Endothelial cell of umbilical vein (primary cell): ENCODE results near the gene HDAC4. TPM values are rescaled to one million over a fixed set of nuclear protein-coding genes. Genes with fewer than 3 reads are reported as not detected.

ENCODE experiments used
- BruUV-seq: library from RNA; stranded (reverse); fragments of 400-500 nt; replicated peaks from 2 replicates; lab custom pipeline; 2021; lab: Mats Ljungman, UMichigan
- CTCF ChIA-PET: fragments of 300-600, 350-600 bp; sonication (Branson Sonifier 250); formaldehyde crosslinking; loops from one replicate; lab custom pipeline; 2021; ENCODE audit warnings: antibody characterized with exemption, inconsistent platforms; lab: Charles Lee
- POLR2A ChIA-PET: fragments of 300-600, 350-600 bp; sonication (Branson Sonifier 250); formaldehyde crosslinking; loops from one replicate; lab custom pipeline; 2021; ENCODE audit warnings: antibody characterized with exemption, inconsistent platforms; lab: Charles Lee
- DNase-seq: peaks from one replicate; pipeline ENCODE4 v3.0.0-alpha.2; 2011; ENCODE audit warnings: low read depth, low spot score
- FAIRE-seq: peaks from 2 replicates; lab custom pipeline; 2011; peaks lifted over from hg19 to GRCh38; lab: Jason Lieb, UNC
- H2AFZ ChIP-seq: 2 replicates; pipeline ENCODE4 v1.6.0; 2012; ENCODE audit warnings: low read depth, low read length, control low read depth, inconsistent platforms
- H3K27ac ChIP-seq: 2 replicates; pipeline ENCODE4 v1.5.1; 2011; ENCODE audit warnings: low read depth, mild to moderate bottlenecking, control low read depth, low read length, moderate library complexity; ENCODE audit not compliant: insufficient read depth
- H3K27me3 ChIP-seq, 2 experiments: 2 replicates each; pipeline versions ENCODE4 v1.6.0 to v1.6.1; 2011; ENCODE audit warnings: low read length in 2 of 2, mixed read lengths in 1 of 2; ENCODE audit not compliant: control insufficient read depth in 2 of 2, insufficient read depth in 2 of 2
- H3K36me3 ChIP-seq, 2 experiments: 2 replicates in 1 of 2; 3 replicates in 1 of 2; pipeline ENCODE4 v1.5.1; 2011; ENCODE audit warnings: low read length in 2 of 2, mild to moderate bottlenecking in 1 of 2, moderate library complexity in 1 of 2; ENCODE audit not compliant: control insufficient read depth in 2 of 2, insufficient read depth in 2 of 2; ENCODE audit errors: extremely low read depth in 1 of 2
- H3K4me1 ChIP-seq: 3 replicates; pipeline ENCODE4 v1.5.1; 2011; ENCODE audit warnings: mild to moderate bottlenecking, low read length; ENCODE audit not compliant: control insufficient read depth, insufficient read depth; ENCODE audit errors: extremely low read depth
- H3K4me2 ChIP-seq: 2 replicates; pipeline ENCODE4 v1.6.1; 2011; ENCODE audit warnings: low read length, control low read depth, mixed read lengths; ENCODE audit not compliant: insufficient read depth
- H3K4me3 ChIP-seq, 3 experiments: fragments of 200-600 bp in 1 of 3; sonication (generic), shearing (Covaris generic) in 1 of 3; replicated peaks in 1 of 3; 2 replicates each; pipeline ENCODE4 v1.5.1; 2011 to 2016; ENCODE audit warnings: control low read depth in 3 of 3, low read length in 3 of 3, mild to moderate bottlenecking in 2 of 3, inconsistent platforms in 1 of 3, low read depth in 1 of 3, moderate library complexity in 1 of 3; ENCODE audit not compliant: insufficient read depth in 1 of 3
- H3K79me2 ChIP-seq: 2 replicates; pipeline ENCODE4 v1.6.0; 2012; ENCODE audit warnings: low read length, inconsistent platforms; ENCODE audit not compliant: control insufficient read depth, insufficient read depth
- H3K9ac ChIP-seq: replicated peaks from 2 replicates; pipeline ENCODE3; 2011; ENCODE audit warnings: low read length, control low read depth; ENCODE audit not compliant: insufficient read depth; ENCODE audit errors: extremely low read depth
- H3K9me1 ChIP-seq: replicated peaks from 3 replicates; pipeline ENCODE4 v1.6.0; 2011; ENCODE audit warnings: mild to moderate bottlenecking, low read length; ENCODE audit not compliant: control insufficient read depth, insufficient read depth; ENCODE audit errors: extremely low read depth
- H3K9me3 ChIP-seq: replicated peaks from 2 replicates; pipeline ENCODE4 v1.5.1; 2012; ENCODE audit warnings: low read length, inconsistent platforms; ENCODE audit not compliant: control insufficient read depth, insufficient read depth
- H4K20me1 ChIP-seq: replicated peaks from 2 replicates; pipeline ENCODE3; 2011; ENCODE audit warnings: mild to moderate bottlenecking, low read length; ENCODE audit not compliant: control insufficient read depth, insufficient read depth; ENCODE audit errors: extremely low read depth
- EZH2 ChIP-seq: IDR thresholded peaks from 2 replicates; pipeline ENCODE4 v1.6.1; 2012; ENCODE audit warnings: borderline replicate concordance, low read depth, mild to moderate bottlenecking, moderate library complexity, low read length, inconsistent platforms; ENCODE audit not compliant: severe bottlenecking
- FOS ChIP-seq: IDR thresholded peaks from 2 replicates; pipeline ENCODE4 v1.6.1; 2011; ENCODE audit warnings: mild to moderate bottlenecking, low read length, moderate library complexity, borderline replicate concordance; ENCODE audit not compliant: insufficient read depth
- GATA2 ChIP-seq: IDR thresholded peaks from 2 replicates; pipeline ENCODE4 v1.7.0; 2011; ENCODE audit warnings: low read depth, mild to moderate bottlenecking, moderate library complexity, mixed read lengths, low read length; ENCODE audit not compliant: insufficient read length, insufficient read depth
- JUN ChIP-seq: IDR thresholded peaks from 2 replicates; pipeline ENCODE4 v1.6.1; 2011; ENCODE audit warnings: borderline replicate concordance, low read depth; ENCODE audit not compliant: insufficient read length, insufficient read depth
- POLR2A ChIP-seq: IDR thresholded peaks from 2 replicates; pipeline ENCODE4 v1.6.1; 2012; ENCODE audit warnings: low read depth, mild to moderate bottlenecking, control low read depth, low read length
- dilution Hi-C: fragments of 300-500 bp; cut with MboI; formaldehyde crosslinking; loops from one replicate; pipeline ENCODE4 v1.15.0; 2019; ENCODE audit warnings: low sequenced_read_pairs; ENCODE audit not compliant: extremely low pct_ligation_motif_present
- intact Hi-C: fragments of 100-400 bp; cut with micrococcal nuclease; formaldehyde crosslinking; loops from one replicate; pipeline ENCODE4 v1.10.0; 2022
- polyA plus RNA-seq, 4 experiments: library from polyadenylated mRNA; depleted of rRNA in 3 of 4; stranded (reverse) in 3 of 4; unstranded in 1 of 4; fragments of >200 nt; gene quantifications; 2 replicates each; pipeline versions ENCODE4 v1.2.1 to v1.2.3, GENCODE V29; 2011 to 2012; ENCODE audit warnings: missing spikeins in 1 of 4
- total RNA-seq: library from RNA; stranded (reverse); gene quantifications from 2 replicates; pipeline ENCODE4 v1.2.3, GENCODE V29; 2021
- TF ChIP-seq, protein P1 (sequence below), 2 donors: IDR thresholded peaks; 1 replicate in 1 of 2; 2 replicates in 1 of 2; pipeline ENCODE4 v1.5.1; 2011; ENCODE audit warnings: low read length in 2 of 2, mild to moderate bottlenecking in 2 of 2, moderate library complexity in 2 of 2, control low read depth in 1 of 2, inconsistent platforms in 1 of 2, low read depth in 1 of 2; ENCODE audit not compliant: insufficient read depth in 1 of 2; ENCODE audit errors: extremely low read depth in 1 of 2
- TF ChIP-seq, protein P2 (sequence below): IDR thresholded peaks from 2 replicates; pipeline ENCODE4 v1.6.1; 2011; ENCODE audit not compliant: insufficient read depth, insufficient read length

HDAC4 gene
- total and polyA plus RNA-seq, 2 donors (not counting 3 experiments of a cell fraction or from before 2014, with no cell fraction given) = 13.4 to 33.0 TPM

DNA sequence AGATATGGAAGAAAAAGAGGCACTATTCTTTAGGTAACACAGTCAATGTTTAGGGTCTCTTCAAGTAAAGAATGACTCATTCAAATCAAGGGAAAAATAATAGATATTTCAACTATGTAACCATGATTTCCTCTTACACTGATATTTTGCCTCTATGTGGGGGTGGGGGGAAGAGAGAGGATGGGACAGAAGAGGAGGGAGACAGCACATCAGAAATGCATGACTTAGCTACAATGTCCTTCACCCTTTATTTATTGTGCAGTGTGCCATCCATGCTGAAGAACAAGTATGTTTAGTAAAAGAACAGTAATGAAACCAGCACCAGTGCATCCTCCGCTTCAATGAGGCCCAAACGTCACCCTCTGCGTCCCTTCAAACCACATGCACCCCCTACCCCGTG, 204.8 kb downstream of the HDAC4 start:
- Histone ChIP-seq H3K36me3 (peaks cover 0 to 2% of the 10 kb centered on the region in 2 experiments), H2AFZ (no peak overlapping the region), H3K9me1 (no peaks in the 10 kb centered on the region), H3K79me2 (no peaks in the 10 kb centered on the region), H4K20me1 (no peaks in the 10 kb centered on the region), H3K9me3 (no peaks in the 10 kb centered on the region), H3K27ac (no peak overlapping the region), H3K9ac (no peak overlapping the region), H3K4me1 (no peaks in the 10 kb centered on the region), H3K4me2 (no peak overlapping the region), H3K4me3 (no peak overlapping the region), H3K27me3 (no peaks in the 10 kb centered on the region)
- intact Hi-C loops = no loop called here
- DNase-seq (no peak), FAIRE-seq (no peak)
- CTCF ChIA-PET = no interaction called here
- TF ChIP-seq POLR2A (no peak), EZH2 (no peak), GATA2 (no peak), FOS (no peak)
- TF ChIP-seq, protein P1, sequence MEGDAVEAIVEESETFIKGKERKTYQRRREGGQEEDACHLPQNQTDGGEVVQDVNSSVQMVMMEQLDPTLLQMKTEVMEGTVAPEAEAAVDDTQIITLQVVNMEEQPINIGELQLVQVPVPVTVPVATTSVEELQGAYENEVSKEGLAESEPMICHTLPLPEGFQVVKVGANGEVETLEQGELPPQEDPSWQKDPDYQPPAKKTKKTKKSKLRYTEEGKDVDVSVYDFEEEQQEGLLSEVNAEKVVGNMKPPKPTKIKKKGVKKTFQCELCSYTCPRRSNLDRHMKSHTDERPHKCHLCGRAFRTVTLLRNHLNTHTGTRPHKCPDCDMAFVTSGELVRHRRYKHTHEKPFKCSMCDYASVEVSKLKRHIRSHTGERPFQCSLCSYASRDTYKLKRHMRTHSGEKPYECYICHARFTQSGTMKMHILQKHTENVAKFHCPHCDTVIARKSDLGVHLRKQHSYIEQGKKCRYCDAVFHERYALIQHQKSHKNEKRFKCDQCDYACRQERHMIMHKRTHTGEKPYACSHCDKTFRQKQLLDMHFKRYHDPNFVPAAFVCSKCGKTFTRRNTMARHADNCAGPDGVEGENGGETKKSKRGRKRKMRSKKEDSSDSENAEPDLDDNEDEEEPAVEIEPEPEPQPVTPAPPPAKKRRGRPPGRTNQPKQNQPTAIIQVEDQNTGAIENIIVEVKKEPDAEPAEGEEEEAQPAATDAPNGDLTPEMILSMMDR (IDR thresholded peaks at IDR 0.05; ENCODE audit: extremely low read depth in 1 of 2, insufficient read depth in 1 of 2, low read depth in 1 of 2, low read length in 2 of 2) = no peak
- POLR2A ChIA-PET = no interaction called here
- dilution Hi-C loops = no loop called here
- no TSS peak for BruUV-seq

DNA sequence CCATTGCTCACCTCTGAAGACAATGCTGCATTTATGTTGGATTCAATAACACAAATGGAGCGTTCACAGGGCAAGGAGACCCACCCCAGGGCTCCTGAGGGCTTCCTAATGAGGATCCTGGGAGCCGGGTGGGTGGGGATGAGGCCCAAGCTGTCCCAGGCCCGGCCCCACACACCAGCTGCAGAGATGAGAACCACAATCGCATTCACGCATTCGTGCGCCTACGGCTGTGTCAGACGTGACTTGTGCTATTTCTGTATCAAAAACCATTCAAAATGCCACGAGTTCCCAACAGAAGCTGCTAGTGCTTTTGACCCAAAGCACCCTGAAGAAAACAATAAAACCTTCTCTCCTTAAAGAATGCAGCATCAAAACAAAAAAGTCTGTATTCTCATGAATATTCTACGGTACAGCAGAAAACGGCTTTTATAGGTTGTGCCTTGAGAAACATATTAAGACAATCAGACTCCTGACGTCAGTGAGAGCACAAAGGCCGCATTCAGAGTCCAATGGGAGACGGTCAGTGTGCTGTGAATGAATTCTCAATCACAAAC, 205.4 kb downstream of the HDAC4 start:
- ChIA-PET CTCF (no interaction called here), POLR2A (no interaction called here)
- no TSS peak for BruUV-seq
- no peak overlapping the region for H3K4me2 ChIP-seq
- no peak for DNase-seq
- H4K20me1 ChIP-seq = no peaks in the 10 kb centered on the region
- FAIRE-seq = no peak
- no peak for TF ChIP-seq JUN
- no peak for TF ChIP-seq FOS
- TF ChIP-seq POLR2A = no peak
- TF ChIP-seq, protein P1 (IDR thresholded peaks at IDR 0.05; ENCODE audit: extremely low read depth in 1 of 2, insufficient read depth in 1 of 2, low read depth in 1 of 2, low read length in 2 of 2) = no peak
- no peak for TF ChIP-seq GATA2
- TF ChIP-seq, protein P2, sequence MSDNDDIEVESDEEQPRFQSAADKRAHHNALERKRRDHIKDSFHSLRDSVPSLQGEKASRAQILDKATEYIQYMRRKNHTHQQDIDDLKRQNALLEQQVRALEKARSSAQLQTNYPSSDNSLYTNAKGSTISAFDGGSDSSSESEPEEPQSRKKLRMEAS = no peak
- H3K9ac ChIP-seq = no peak overlapping the region
- H3K36me3 ChIP-seq = peaks cover 0 to 2% of the 10 kb centered on the region in 2 experiments
- no peak overlapping the region for H3K27ac ChIP-seq
- no peaks in the 10 kb centered on the region for H3K27me3 ChIP-seq
- H3K4me3 ChIP-seq = no peak overlapping the region
- H2AFZ ChIP-seq = no peak overlapping the region
- dilution Hi-C loops (no loop called here), intact Hi-C loops (no loop called here)
- no peaks in the 10 kb centered on the region for H3K4me1 ChIP-seq
- H3K9me3 ChIP-seq = no peaks in the 10 kb centered on the region
- no peaks in the 10 kb centered on the region for H3K79me2 ChIP-seq
- H3K9me1 ChIP-seq = no peaks in the 10 kb centered on the region
